ENCODE data around the gene SLC11A1.

Gene SLC11A1

GRCh38 chr2:218438596-218438995 lies 56.5 kb downstream of the SLC11A1 start:
- DNase-seq = no peak

GRCh38 chr2:218444692-218445357 lies 62.8 kb downstream of the SLC11A1 start:
- no peak for DNase-seq

- DNase-seq = no peak
These were observed 63.5 kb downstream of the SLC11A1 start for GRCh38 chr2:218445602-218446001.
